Karpas-422 (cell line): ENCODE results near the gene PAEP. TPM values are rescaled to one million over a fixed set of nuclear protein-coding genes. Genes with fewer than 3 reads are reported as not detected.

ENCODE experiments used
- DNase-seq: peaks from one replicate; pipeline ENCODE4 v3.0.0-alpha.2; 2015
- H2AFZ ChIP-seq: fragments of 200-600 bp; sonication (generic); 2 replicates; pipeline ENCODE4 v1.6.1; 2014; ENCODE audit warnings: antibody characterized with exemption, low read length, mixed read lengths
- H3K27ac ChIP-seq: fragments of 200-600 bp; sonication (generic); 2 replicates; pipeline ENCODE4 v1.5.1; 2014; ENCODE audit warnings: mild to moderate bottlenecking, low read length, moderate library complexity
- H3K27me3 ChIP-seq: fragments of 200-600 bp; sonication (generic); 2 replicates; pipeline ENCODE4 v1.6.1; 2014; ENCODE audit warnings: low read length, mixed read lengths
- H3K36me3 ChIP-seq: fragments of 200-600 bp; sonication (generic); 2 replicates; pipeline ENCODE4 v1.6.1; 2014; ENCODE audit warnings: low read length, mixed read lengths; ENCODE audit not compliant: insufficient read depth
- H3K4me1 ChIP-seq: fragments of 200-600 bp; sonication (generic); 2 replicates; pipeline ENCODE4 v1.6.1; 2014; ENCODE audit warnings: mild to moderate bottlenecking, low read length, mixed read lengths
- H3K4me2 ChIP-seq: fragments of 200-600 bp; sonication (generic); 2 replicates; pipeline ENCODE4 v1.6.1; 2014; ENCODE audit warnings: low read length, low read depth, mild to moderate bottlenecking; ENCODE audit not compliant: poor library complexity, severe bottlenecking
- H3K4me3 ChIP-seq: fragments of 200-600 bp; sonication (generic); 2 replicates; pipeline ENCODE4 v1.5.1; 2014; ENCODE audit warnings: mild to moderate bottlenecking, antibody characterized with exemption, low read length, mixed read lengths
- H3K79me2 ChIP-seq: fragments of 200-600 bp; sonication (generic); 2 replicates; pipeline ENCODE4 v1.6.1; 2014; ENCODE audit warnings: mild to moderate bottlenecking, low read length, mixed read lengths
- H3K9ac ChIP-seq: fragments of 200-600 bp; sonication (generic); 2 replicates; pipeline ENCODE4 v1.6.0; 2014; ENCODE audit warnings: low read length
- H3K9me2 ChIP-seq: fragments of 200-600 bp; sonication (generic), shearing (Covaris generic); replicated peaks from 2 replicates; pipeline ENCODE4 v1.6.0; 2014; ENCODE audit warnings: mild to moderate bottlenecking, low read length, moderate library complexity; ENCODE audit not compliant: insufficient read depth
- H3K9me3 ChIP-seq: fragments of 300-700, 200-600 bp; sonication (generic); 2 replicates; pipeline ENCODE4 v1.6.1; 2014; ENCODE audit warnings: low read length, mixed read lengths
- H4K20me1 ChIP-seq: fragments of 200-600 bp; sonication (generic); 2 replicates; pipeline ENCODE4 v1.6.1; 2014; ENCODE audit warnings: mild to moderate bottlenecking, antibody characterized with exemption, low read length, low read depth; ENCODE audit not compliant: insufficient read depth
- total RNA-seq: library from RNA; depleted of rRNA; stranded (reverse); fragments of >200 nt; shearing (Covaris generic); gene quantifications from 2 replicates; pipeline ENCODE4 v1.2.3, GENCODE V29; 2014; ENCODE audit warnings: low replicate concordance

The PAEP gene
- total RNA-seq, 1 experiment from 2014 or later = not detected

DNA sequence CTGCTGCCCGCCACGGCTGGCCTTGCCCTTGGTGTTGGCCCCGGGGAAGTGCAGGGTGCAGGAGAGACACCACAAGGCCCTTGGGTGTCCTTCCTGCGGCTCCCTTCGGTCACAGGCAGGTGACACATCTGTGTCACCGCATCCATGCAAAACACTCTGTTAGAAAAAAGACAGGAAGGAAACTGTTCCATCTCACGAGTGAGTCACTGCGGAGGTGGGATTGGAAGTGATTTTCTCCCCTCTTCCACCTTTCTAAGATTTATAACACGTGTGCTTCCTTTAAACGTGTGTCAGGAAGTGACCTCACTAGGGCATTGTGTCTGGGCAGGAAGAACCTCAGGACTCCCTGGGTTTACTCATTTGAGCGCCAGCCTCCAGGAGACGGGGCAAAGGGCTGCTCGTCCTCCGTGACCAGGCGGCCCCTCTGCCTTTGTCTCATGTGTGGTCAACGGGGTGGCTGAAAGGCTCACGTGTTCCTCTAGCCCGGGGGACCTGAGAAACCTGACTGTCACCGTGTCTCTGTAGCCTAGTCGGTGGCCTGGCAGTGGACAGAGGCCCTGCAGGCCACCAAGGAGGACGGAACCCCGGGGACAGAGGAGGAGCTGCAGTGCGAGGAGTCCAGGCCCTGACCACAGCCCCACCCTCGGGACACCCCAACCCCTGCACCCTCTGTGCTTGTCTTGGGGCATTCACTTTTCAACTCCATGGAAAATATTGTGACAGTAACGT is 45.3 kb upstream of the PAEP start:
- no peaks in the 10 kb centered on the region; the same call in 1 of the 2 replicates for H4K20me1 ChIP-seq
- H3K79me2 ChIP-seq = no peaks in the 10 kb centered on the region
- no peaks in the 10 kb centered on the region for H3K4me1 ChIP-seq
- H3K9ac ChIP-seq = no peak overlapping the region
- no peaks in the 10 kb centered on the region for H3K36me3 ChIP-seq
- no peak overlapping the region for H2AFZ ChIP-seq
- no peak overlapping the region for H3K4me3 ChIP-seq
- H3K9me2 ChIP-seq = no peaks in the 10 kb centered on the region
- no peak overlapping the region for H3K4me2 ChIP-seq
- no peak overlapping the region for H3K27ac ChIP-seq
- no peaks in the 10 kb centered on the region for H3K27me3 ChIP-seq
- no peak for DNase-seq
- no peaks in the 10 kb centered on the region for H3K9me3 ChIP-seq

GRCh38 chr9:135517407-135517822 is 44.1 kb upstream of the PAEP start:
- Histone ChIP-seq H3K9ac (no peak overlapping the region), H3K36me3 (no peaks in the 10 kb centered on the region), H3K9me3 (no peaks in the 10 kb centered on the region), H3K4me3 (no peak overlapping the region), H4K20me1 (no peaks in the 10 kb centered on the region; the same call in 1 of the 2 replicates), H2AFZ (no peak overlapping the region), H3K4me2 (no peak overlapping the region), H3K27ac (no peak overlapping the region), H3K79me2 (no peaks in the 10 kb centered on the region), H3K9me2 (no peaks in the 10 kb centered on the region), H3K4me1 (no peaks in the 10 kb centered on the region), H3K27me3 (no peaks in the 10 kb centered on the region)
- DNase-seq = no peak

GRCh38 chr9:135519179-135519971 is 42.2 kb upstream of the PAEP start:
- Histone ChIP-seq H3K27me3 (no peaks in the 10 kb centered on the region), H2AFZ (no peak overlapping the region), H3K27ac (no peak overlapping the region), H3K4me3 (no peak overlapping the region), H3K36me3 (no peaks in the 10 kb centered on the region), H3K4me1 (no peaks in the 10 kb centered on the region), H3K79me2 (no peaks in the 10 kb centered on the region), H3K9me2 (no peaks in the 10 kb centered on the region), H3K9me3 (no peaks in the 10 kb centered on the region), H4K20me1 (no peaks in the 10 kb centered on the region; the same call in 1 of the 2 replicates), H3K4me2 (no peak overlapping the region), H3K9ac (no peak overlapping the region)
- DNase-seq = no peak

DNA sequence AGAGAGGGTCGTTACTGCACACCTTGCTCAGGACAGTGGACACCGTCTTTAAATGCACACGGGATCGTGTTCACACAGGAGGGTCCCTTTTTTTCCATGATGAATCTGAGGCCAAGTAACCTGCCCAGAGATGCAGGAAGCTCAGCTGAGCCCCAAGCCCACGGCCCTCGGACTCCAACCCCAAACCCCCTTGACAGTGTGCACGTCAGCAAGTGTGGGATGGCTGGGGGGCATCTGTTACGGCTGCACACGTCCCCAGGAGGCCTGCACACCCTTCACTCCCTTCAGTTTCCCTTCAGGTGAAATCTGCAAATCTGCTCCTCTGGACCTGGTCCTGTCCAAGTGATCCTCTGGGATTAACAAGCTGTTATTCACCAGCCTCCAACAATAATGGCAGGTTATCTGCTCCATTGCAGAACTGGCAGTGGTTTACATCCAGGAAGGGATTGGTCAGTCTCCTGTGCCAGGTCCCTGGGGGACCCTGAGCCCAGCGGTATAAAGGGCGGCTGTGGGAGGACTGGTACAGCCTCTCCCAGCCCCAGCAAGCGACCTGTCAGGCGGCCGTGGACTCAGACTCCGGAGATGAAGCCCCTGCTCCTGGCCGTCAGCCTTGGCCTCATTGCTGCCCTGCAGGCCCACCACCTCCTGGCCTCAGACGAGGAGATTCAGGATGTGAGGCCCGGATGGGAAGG is 40.5 kb upstream of the PAEP start, which contains the start of gene LCN1:
TSS of gene LCN1 (plus strand) at position 525 of the 692 bp plus-strand sequence. CDS start at position 583, 58 bp downstream.
- no peak within 1 kb of the TSS for H3K4me3 ChIP-seq
- H3K9ac ChIP-seq = no peak within 1 kb of the TSS
- DNase-seq = no peak
- no peaks in the 10 kb centered on the region for H3K9me2 ChIP-seq
- H3K4me1 ChIP-seq = no peaks in the 10 kb centered on the region
- no peaks in the 10 kb centered on the region for H4K20me1 ChIP-seq
- H3K27me3 ChIP-seq = no peaks in the 10 kb centered on the region
- no peaks in the 10 kb centered on the region for H3K79me2 ChIP-seq
- H3K9me3 ChIP-seq = no peaks in the 10 kb centered on the region
- no peak within 1 kb of the TSS for H2AFZ ChIP-seq
- H3K4me2 ChIP-seq = no peak within 1 kb of the TSS
- no peaks in the 10 kb centered on the region for H3K36me3 ChIP-seq
- no peak within 1 kb of the TSS for H3K27ac ChIP-seq

- no peak overlapping the region for H2AFZ ChIP-seq
- H3K9me2 ChIP-seq = no peaks in the 10 kb centered on the region
- DNase-seq = no peak
- no peak overlapping the region for H3K4me2 ChIP-seq
- H3K9me3 ChIP-seq = no peaks in the 10 kb centered on the region
- no peaks in the 10 kb centered on the region for H3K36me3 ChIP-seq
- no peaks in the 10 kb centered on the region for H4K20me1 ChIP-seq
- no peak overlapping the region for H3K9ac ChIP-seq
- no peak overlapping the region for H3K27ac ChIP-seq
- H3K4me3 ChIP-seq = no peak overlapping the region
- no peaks in the 10 kb centered on the region for H3K79me2 ChIP-seq
- no peaks in the 10 kb centered on the region for H3K27me3 ChIP-seq
- H3K4me1 ChIP-seq = no peaks in the 10 kb centered on the region
Observed at GRCh38 chr9:135521608-135522095, 39.9 kb upstream of the PAEP start.

DNA sequence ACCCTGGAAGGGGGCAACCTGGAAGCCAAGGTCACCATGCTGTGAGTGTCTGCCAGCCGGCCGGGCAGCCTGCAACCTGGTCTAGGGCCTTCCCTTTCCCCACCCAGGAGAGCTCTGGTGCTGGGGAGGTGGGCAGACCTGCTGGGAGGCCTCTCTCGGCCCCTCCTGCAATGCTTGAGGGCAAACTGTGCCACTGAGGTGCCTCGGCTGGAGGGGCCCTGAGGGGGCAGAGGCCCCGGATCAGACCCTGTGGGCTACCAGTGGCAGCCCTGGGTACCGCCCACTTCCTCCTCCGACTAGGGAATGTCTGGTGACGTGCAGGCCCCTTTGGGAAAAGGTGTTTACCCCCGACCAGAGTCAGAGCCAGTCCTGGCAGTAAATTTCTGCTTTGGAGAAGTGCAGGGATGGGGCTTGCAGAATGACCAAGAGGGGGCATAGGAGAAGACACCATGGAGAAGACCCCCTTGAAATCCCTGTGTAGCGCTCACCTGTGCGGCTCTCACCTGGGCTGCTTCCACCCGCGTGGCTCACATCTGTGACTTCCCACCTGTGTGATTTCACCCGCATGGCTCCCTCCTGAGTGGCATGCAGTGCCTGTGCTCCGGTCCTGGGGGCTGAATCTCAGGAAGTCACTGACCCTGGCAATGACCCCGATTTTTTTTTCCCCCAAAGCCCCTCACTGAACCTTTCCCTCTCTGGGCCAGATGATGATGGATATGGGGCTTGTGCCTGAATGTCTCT is 39.2 kb upstream of the PAEP start:
- Histone ChIP-seq H3K9me3 (no peaks in the 10 kb centered on the region), H3K79me2 (no peaks in the 10 kb centered on the region), H3K4me2 (no peak overlapping the region), H3K27me3 (no peaks in the 10 kb centered on the region), H3K9ac (no peak overlapping the region), H4K20me1 (no peaks in the 10 kb centered on the region), H3K36me3 (no peaks in the 10 kb centered on the region), H3K4me1 (no peaks in the 10 kb centered on the region), H2AFZ (no peak overlapping the region), H3K27ac (no peak overlapping the region), H3K9me2 (no peaks in the 10 kb centered on the region), H3K4me3 (no peak overlapping the region)
- no peak for DNase-seq

DNA sequence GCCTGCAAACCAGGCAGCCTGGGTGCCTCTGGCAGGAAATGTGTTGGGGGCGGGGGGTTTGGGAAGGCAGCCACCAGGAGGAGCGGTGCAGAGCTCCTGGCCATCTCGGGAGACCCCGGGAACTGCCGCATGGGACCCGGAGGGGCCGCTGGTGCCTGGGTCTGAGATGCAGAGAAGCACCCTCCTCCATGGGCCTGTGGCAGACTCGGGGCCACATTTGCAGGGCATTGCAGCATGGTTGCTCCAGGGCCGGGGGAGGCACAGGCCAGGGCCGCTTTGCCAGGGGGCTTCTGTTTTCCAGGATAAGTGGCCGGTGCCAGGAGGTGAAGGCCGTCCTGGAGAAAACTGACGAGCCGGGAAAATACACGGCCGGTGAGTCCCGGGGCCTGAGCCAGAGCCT is 38.6 kb upstream of the PAEP start:
- Histone ChIP-seq H3K4me2 (no peak overlapping the region), H4K20me1 (no peaks in the 10 kb centered on the region), H3K4me3 (no peak overlapping the region), H3K4me1 (no peaks in the 10 kb centered on the region), H3K9me3 (no peaks in the 10 kb centered on the region), H3K79me2 (no peaks in the 10 kb centered on the region), H3K9me2 (no peaks in the 10 kb centered on the region), H3K27me3 (no peaks in the 10 kb centered on the region), H3K27ac (no peak overlapping the region), H2AFZ (no peak overlapping the region), H3K36me3 (no peaks in the 10 kb centered on the region), H3K9ac (no peak overlapping the region)
- no peak for DNase-seq
